ENCODE results near the gene CGB5.

Gene CGB5

GRCh38 chr19:49086296-49086695, 42.6 kb downstream of the CGB5 start:
- peak overlapping the region; percentile 99 for H3K4me3 ChIP-seq (ENCODE audit: low read depth, low read length)
- H3K27me3 ChIP-seq (ENCODE audit: insufficient read depth, low read depth, severe bottlenecking), result no peaks in the 10 kb centered on the region
- peaks cover 3% of the 10 kb centered on the region for H3K9me3 ChIP-seq (ENCODE audit: severe bottlenecking)
- TF ChIP-seq, protein P1, sequence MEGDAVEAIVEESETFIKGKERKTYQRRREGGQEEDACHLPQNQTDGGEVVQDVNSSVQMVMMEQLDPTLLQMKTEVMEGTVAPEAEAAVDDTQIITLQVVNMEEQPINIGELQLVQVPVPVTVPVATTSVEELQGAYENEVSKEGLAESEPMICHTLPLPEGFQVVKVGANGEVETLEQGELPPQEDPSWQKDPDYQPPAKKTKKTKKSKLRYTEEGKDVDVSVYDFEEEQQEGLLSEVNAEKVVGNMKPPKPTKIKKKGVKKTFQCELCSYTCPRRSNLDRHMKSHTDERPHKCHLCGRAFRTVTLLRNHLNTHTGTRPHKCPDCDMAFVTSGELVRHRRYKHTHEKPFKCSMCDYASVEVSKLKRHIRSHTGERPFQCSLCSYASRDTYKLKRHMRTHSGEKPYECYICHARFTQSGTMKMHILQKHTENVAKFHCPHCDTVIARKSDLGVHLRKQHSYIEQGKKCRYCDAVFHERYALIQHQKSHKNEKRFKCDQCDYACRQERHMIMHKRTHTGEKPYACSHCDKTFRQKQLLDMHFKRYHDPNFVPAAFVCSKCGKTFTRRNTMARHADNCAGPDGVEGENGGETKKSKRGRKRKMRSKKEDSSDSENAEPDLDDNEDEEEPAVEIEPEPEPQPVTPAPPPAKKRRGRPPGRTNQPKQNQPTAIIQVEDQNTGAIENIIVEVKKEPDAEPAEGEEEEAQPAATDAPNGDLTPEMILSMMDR (IDR thresholded peaks at IDR 0.05; ENCODE audit: low read depth, low read length), result no peak
- H3K36me3 ChIP-seq, result peaks cover 56% of the 10 kb centered on the region
- peak overlapping the region; percentile 96 for H3K27ac ChIP-seq
- DNase-seq, result no peak

DNA sequence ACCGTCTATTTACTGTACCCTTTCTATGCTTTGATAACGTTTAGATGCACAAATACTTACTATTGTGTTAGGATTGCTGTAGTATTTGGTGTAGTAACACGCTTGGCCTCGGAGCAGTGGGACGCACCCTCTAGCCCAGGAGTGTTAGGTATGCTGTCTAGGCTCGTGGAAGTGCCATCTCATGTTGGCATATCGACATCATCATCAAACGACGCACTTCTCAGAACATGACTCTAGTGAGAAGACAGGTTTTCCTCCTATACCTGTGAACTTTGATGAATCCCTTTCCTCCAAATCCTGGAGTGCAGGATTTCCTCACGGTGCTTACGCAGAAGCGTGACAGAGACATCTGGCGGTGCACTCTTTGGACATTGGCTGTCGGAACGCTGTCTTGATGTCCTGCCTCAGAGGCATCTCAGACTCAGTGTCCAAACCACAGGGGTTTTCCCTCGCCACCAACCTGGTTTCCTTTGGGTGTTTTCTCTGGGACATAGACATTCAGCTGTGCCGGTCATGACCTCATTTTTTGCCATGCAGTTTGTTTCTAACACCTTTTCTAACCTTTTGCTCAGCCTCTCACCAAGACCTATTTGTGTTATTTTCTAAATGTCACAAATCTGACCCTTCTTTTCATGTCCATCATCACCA, 47.9 kb downstream of the CGB5 start:
- H3K27me3 ChIP-seq (ENCODE audit: insufficient read depth, low read depth, severe bottlenecking), result no peaks in the 10 kb centered on the region
- H3K4me3 ChIP-seq (ENCODE audit: low read depth, low read length), result no peak overlapping the region
- DNase-seq, result no peak
- peaks cover 93% of the 10 kb centered on the region for H3K36me3 ChIP-seq
- H3K27ac ChIP-seq, result no peak overlapping the region
- TF ChIP-seq, protein P1 (IDR thresholded peaks at IDR 0.05; ENCODE audit: low read depth, low read length), result no peak
- no peaks in the 10 kb centered on the region for H3K9me3 ChIP-seq (ENCODE audit: severe bottlenecking)

DNA sequence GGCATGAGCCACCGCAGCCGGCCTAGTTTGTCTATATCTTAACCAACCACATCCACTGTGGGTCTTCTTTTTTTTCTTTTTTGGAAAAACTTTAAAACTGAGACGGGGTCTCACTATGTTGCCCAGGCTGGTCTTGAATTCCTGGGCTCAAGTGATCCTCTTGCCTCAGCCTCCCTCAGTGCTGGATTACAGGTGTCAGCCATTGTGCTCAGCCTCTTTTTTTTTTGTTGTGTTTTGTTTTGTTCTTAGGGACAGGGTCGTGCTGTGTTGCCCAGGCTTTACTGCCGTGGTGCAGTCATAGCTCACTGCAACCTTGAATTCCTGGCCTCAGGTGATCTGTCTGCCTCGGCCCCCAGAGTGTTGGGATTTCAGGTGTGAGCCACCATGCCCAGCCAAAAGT, 49.0 kb downstream of the CGB5 start:
- no peak for DNase-seq
- H3K4me3 ChIP-seq (ENCODE audit: low read depth, low read length), result no peak overlapping the region
- H3K27me3 ChIP-seq (ENCODE audit: insufficient read depth, low read depth, severe bottlenecking), result no peaks in the 10 kb centered on the region
- no peak overlapping the region for H3K27ac ChIP-seq
- peaks cover 90% of the 10 kb centered on the region for H3K36me3 ChIP-seq
- TF ChIP-seq, protein P1 (IDR thresholded peaks at IDR 0.05; ENCODE audit: low read depth, low read length), result no peak
- H3K9me3 ChIP-seq (ENCODE audit: severe bottlenecking), result no peaks in the 10 kb centered on the region

All from WERI-Rb-1 (cell line).